NCI-H1436 (cell line): ENCODE results near the gene FREM3.

Experiments used
- DNase-seq: peaks from one replicate; lab custom pipeline; 2025; lab: John Stamatoyannopoulos, UW

FREM3 gene

GRCh38 chr4:143667461-143667860 lies 33.0 kb downstream of the FREM3 start:
- DNase-seq: no peak

DNA sequence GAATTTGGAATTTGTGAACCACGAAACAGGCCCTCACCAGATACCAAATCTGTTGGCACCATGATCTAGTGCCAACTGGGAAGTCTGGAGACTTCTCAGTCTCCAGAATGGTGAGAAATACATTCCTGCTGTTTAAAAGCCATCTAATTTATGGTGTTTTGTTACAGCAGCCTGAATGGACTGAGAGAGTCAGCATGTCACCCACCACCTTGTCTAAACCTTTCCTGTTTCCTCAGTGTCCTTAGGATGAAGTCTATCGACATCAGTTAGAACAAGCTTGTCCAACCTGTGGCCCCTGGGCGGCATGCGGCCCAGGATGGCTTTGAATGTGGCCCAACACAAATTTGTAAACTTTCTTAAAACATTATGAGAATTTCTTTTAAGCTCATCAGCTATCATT lies 42.1 kb downstream of the FREM3 start:
- DNase-seq: no peak

GRCh38 chr4:143654571-143654970 lies 45.9 kb downstream of the FREM3 start:
- DNase-seq: no peak

GRCh38 chr4:143653031-143653430 lies 47.4 kb downstream of the FREM3 start:
- no peak for DNase-seq

GRCh38 chr4:143643399-143643798 lies 57.1 kb downstream of the FREM3 start:
- no peak for DNase-seq

GRCh38 chr4:143642611-143643010 lies 57.9 kb downstream of the FREM3 start:
- DNase-seq: no peak

DNA sequence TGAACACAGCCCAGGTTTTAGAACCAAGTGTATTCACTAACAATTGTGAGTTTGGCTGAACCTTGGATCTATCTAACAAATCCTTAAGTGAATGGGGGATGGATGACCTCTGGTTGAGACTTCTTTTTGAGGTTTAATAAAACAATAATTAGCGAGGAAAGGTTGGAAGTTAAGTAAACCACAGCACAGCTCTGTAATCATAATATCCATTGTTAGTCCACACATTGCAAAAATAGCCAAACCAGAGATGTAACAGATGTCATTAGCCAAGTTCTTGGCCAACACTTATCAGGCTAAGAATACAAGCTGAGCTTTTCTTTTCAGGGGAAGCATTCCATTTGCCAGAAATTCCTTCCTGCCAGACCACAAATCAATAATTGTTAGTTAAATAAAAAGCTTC lies 59.1 kb downstream of the FREM3 start:
- no peak for DNase-seq

DNA sequence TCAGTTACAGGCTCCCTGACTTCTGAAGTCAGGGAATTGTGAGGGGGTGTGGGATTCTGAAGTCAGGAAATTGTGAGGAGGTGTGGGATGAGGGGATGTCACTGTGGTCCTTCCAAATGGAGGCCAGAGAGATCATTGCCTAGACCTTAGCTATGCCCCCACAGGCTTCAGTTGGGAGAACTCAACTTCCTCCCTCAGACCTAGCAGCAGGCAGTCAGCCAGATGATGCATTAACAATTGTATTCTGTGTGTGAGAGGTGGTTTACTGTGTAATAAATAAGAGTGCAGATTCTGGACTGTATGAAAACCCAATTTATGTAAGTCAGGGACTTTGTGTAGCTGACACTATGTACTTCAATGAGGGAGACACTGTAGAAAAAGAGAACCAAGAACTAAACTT lies 65.7 kb downstream of the FREM3 start:
- no peak for DNase-seq

DNA sequence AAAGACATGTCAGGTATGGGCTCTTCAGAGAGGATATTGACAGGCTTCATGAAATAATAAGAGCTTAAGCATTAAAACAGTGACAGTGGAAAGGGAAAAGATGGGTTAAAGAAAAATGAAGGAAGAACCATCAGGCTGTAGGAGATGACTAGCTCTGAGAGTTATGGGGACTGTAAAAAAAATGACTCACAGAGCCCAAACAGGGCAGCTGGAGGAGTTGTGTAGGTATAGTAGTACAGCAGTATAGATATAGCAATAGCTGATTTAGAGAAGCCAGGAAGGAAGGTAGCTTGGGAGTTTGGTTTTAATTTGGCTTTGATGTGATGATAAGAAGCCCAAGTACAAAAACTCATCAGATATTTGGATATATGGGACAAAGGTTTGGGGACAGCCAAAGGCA lies 66.6 kb downstream of the FREM3 start:
- DNase-seq: no peak

GRCh38 chr4:143626134-143626911 lies 74.2 kb downstream of the FREM3 start:
- DNase-seq: no peak

DNA sequence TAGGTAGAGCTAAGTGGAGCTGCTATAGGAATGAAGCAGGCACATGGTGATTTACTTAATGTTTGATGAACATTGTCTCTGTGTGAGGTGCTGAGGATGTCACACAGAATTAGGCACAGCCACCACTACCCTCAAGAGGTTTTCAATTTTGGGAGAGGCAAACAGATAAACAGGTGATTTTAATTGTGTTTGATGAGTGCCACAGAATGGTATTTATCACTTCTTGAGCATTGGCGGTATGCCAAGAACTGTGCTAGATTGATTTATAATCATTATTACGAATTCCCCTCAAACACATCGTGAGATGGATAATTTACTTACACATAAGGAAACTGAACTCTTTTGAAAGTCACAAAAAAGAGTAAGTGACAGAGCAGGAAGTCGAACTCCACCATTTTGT lies 74.8 kb downstream of the FREM3 start:
- DNase-seq: no peak

- no peak for DNase-seq
These were observed 76.6 kb downstream of the FREM3 start for GRCh38 chr4:143623896-143624295.

DNA sequence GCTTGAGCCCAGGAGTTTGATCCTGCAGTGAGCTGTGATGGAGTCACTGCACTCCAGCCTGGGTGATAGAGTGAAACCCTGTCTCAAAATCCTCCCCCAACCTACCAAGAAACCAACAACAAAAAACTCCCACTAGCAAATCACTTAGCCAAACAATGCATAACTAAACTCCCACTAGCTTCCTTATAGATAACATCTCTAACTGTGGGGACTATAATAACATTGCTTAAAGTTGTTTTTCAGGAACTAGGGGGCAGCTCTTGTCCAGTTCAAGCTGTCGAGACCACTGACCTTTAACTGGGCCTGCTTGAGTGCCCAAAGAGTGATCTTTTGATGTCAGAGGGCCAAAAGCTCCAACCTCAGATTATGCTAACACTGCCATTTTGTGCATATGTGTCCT lies 81.7 kb downstream of the FREM3 start:
- no peak for DNase-seq

GRCh38 chr4:143617994-143618679 lies 82.3 kb downstream of the FREM3 start:
- DNase-seq: no peak

- DNase-seq: no peak
These were observed 83.7 kb downstream of the FREM3 start for GRCh38 chr4:143616771-143617170.

DNA sequence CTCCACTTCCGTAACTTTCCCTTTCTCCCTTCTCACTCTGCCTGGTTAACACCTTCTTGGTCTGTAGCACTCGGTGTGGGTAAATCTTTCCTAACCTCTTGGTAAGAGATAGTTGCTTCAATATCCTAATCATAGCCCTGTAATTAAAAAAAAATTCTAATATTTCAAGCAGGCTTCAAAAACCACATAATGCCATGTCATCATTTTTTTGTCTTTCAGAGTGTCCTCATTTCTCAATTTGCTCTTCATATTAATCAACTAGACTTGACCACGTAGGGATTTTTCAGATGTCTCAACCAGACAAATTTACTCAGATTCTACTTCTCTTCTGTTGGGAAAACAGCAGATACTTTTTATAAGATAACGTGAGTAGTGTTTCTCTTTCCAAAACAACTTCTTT lies 91.0 kb downstream of the FREM3 start:
- no peak for DNase-seq

GRCh38 chr4:143606480-143606879 lies 94.0 kb downstream of the FREM3 start:
- no peak for DNase-seq

- no peak for DNase-seq
These were observed 100.6 kb downstream of the FREM3 start for GRCh38 chr4:143599827-143600226.

- no peak for DNase-seq
These were observed 101.7 kb downstream of the FREM3 start for GRCh38 chr4:143598816-143599215.

DNA sequence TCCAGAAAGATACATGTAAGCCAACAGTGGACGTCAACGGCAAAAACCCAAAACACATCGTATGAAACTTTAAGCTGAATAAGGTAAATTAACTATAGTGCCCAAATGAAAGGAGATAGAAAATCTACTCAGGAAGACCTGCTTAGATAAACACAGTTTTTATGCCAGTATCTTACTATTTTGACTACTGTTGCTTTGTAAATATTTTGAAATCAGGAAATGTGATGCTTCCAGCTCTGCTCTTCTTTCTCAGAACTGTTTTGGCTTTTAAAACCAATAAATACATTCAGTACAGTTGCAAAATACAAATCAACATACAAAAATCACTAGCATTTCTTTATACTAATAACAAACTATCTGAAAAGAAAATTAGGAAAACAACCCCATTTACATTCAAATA lies 103.2 kb downstream of the FREM3 start:
- DNase-seq: no peak

GRCh38 chr4:143587703-143588102 lies 112.8 kb downstream of the FREM3 start:
- no peak for DNase-seq

DNA sequence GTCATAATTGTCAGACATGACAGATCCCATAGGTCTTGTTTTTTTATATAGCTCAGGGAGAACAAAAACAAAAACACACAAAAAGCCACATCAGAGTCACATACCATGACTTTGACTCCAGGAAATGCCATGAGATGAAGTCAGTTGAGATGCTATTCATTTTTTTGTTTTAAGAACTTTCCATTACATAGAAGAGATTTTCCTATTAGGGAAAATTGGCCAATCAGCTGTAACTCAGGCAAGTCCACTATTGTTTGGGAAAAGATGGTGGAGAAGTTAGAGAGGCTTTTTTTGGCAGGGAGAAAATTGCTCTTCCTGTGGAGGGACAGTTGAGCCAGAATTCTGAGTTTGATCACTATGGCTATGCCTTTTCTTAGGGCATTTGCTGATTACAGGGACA lies 114.4 kb downstream of the FREM3 start:
- DNase-seq: no peak

DNA sequence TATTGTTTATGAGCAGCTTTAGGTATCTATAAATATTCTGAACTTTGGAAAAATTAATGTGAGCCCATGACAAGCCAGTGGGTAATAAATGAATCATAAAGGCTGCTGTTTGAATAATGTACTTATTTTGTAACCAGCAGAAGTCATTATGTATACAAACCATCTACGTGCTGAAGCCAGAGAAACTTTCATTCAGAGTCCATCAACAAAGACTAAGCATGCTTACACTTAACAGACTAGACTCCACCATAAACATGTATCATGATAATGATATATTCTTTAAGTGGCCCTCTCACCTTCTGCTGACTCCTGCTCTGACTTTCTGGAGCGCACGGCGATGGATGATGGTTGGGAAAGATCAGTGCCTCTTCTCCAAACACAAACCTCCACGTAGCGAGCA lies 114.9 kb downstream of the FREM3 start:
- DNase-seq: no peak
